Common myeloid progenitor, CD34-positive (primary cell): ENCODE data around the gene CD300E.
A peak's percentile ranks its signal among the peaks of the same experiment; 100 is the strongest.

Source experiments
- CTCF ChIA-PET: fragments of 350-600 bp; sonication (Branson Sonifier 250); formaldehyde crosslinking; loops from one replicate; lab custom pipeline; 2021; ENCODE audit warnings: antibody characterized with exemption; lab: Charles Lee
- POLR2A ChIA-PET: fragments of 350-600 bp; sonication (Branson Sonifier 250); formaldehyde crosslinking; loops from one replicate; lab custom pipeline; 2021; ENCODE audit warnings: antibody characterized with exemption; lab: Charles Lee
- DNase-seq, 3 donors: peaks; one replicate each; pipeline versions ENCODE4 v3.0.0 to v3.0.0-alpha.2; 2013
- H3K27ac ChIP-seq, 2 experiments: 1 replicate in 1 of 2; 2 replicates in 1 of 2; pipeline ENCODE4 v1.7.0; 2013; ENCODE audit warnings: inconsistent platforms in 2 of 2, low read length in 2 of 2, mild to moderate bottlenecking in 2 of 2, low read depth in 1 of 2, moderate library complexity in 1 of 2; ENCODE audit not compliant: severe bottlenecking in 2 of 2, insufficient read depth in 1 of 2, poor library complexity in 1 of 2
- H3K27me3 ChIP-seq, 5 experiments: replicated peaks in 2 of 5; 1 replicate in 3 of 5; 2 replicates in 2 of 5; pipeline versions ENCODE4 v1.6.1 to v1.7.0; 2013; ENCODE audit warnings: low read length in 4 of 5, mild to moderate bottlenecking in 2 of 5, moderate library complexity in 2 of 5, inconsistent platforms in 1 of 5; ENCODE audit not compliant: insufficient read depth in 5 of 5, control insufficient read depth in 4 of 5
- H3K36me3 ChIP-seq, 4 experiments: 1 replicate in 2 of 4; 2 replicates in 2 of 4; pipeline versions ENCODE4 v1.6.1 to v1.7.0; 2013; ENCODE audit warnings: low read length in 3 of 4, control low read depth in 1 of 4, mild to moderate bottlenecking in 1 of 4; ENCODE audit not compliant: control insufficient read depth in 4 of 4, insufficient read depth in 4 of 4
- H3K4me1 ChIP-seq, 4 experiments: 1 replicate in 3 of 4; 2 replicates in 1 of 4; pipeline versions ENCODE4 v1.6.1 to v1.7.1; 2013; ENCODE audit warnings: low read length in 3 of 4, mild to moderate bottlenecking in 3 of 4, control low read depth in 1 of 4, inconsistent platforms in 1 of 4, moderate library complexity in 1 of 4; ENCODE audit not compliant: control insufficient read depth in 4 of 4, insufficient read depth in 4 of 4; ENCODE audit errors: control extremely low read depth in 1 of 4
- H3K4me3 ChIP-seq, 7 experiments: 1 replicate in 4 of 7; 2 replicates in 3 of 7; pipeline versions ENCODE4 v1.5.1 to v1.7.0; 2013; ENCODE audit warnings: mild to moderate bottlenecking in 7 of 7, low read length in 6 of 7, moderate library complexity in 6 of 7, inconsistent platforms in 2 of 7, low read depth in 2 of 7, control low read depth in 1 of 7; ENCODE audit not compliant: insufficient read depth in 4 of 7, control insufficient read depth in 1 of 7; ENCODE audit errors: extremely low read depth in 1 of 7
- H3K9me3 ChIP-seq, 5 experiments: 1 replicate in 4 of 5; 2 replicates in 1 of 5; pipeline versions ENCODE4 v1.6.1 to v1.7.1; 2013; ENCODE audit warnings: low read length in 4 of 5, mild to moderate bottlenecking in 2 of 5, inconsistent platforms in 1 of 5, low read depth in 1 of 5, moderate library complexity in 1 of 5; ENCODE audit not compliant: control insufficient read depth in 4 of 5, insufficient read depth in 2 of 5; ENCODE audit errors: control extremely low read depth in 1 of 5
- WGBS: methylation state at CpG from one replicate; pipeline ENCODE4 v1.1.5; 2013; ENCODE audit not compliant: insufficient coverage; 5-methylcytosine and 5-hydroxymethylcytosine counted together

Gene CD300E

GRCh38 chr17:74654742-74655141 is 31.2 kb upstream of the CD300E start:
- no peak overlapping the region for H3K27ac ChIP-seq
- no peaks in the 10 kb centered on the region for H3K9me3 ChIP-seq
- H3K27me3 ChIP-seq: peaks cover 0 to 9% (median 4%) of the 10 kb centered on the region in 5 experiments
- WGBS: 100% methylated on average over 3 of the region's 5 CpGs
- ChIA-PET CTCF (interaction anchor here (1.0 to 6.5 kb wide), 6 partner anchors 26 to 117 kb away, joined by 3 to 151 read pairs (median 13); partner anchors contain the start of genes CD300H and RAB37), POLR2A (interaction anchor here (3.9 kb wide), 1 partner anchor 82 kb away, joined by 23 read pairs; the partner anchor contains the start of gene RAB37)
- no peak overlapping the region for H3K4me3 ChIP-seq
- peaks cover 0 to 6% (median 3%) of the 10 kb centered on the region in 4 experiments for H3K4me1 ChIP-seq
- H3K36me3 ChIP-seq: no peaks in the 10 kb centered on the region
- DNase-seq: no peak

GRCh38 chr17:74652020-74652419 is 28.5 kb upstream of the CD300E start:
- Histone ChIP-seq H3K4me1 (no peaks in the 10 kb centered on the region), H3K27ac (no peak overlapping the region), H3K27me3 (peaks cover 0 to 15% (median 4%) of the 10 kb centered on the region in 5 experiments), H3K36me3 (no peaks in the 10 kb centered on the region), H3K4me3 (no peak overlapping the region), H3K9me3 (no peaks in the 10 kb centered on the region)
- POLR2A ChIA-PET: no interaction called here
- 100% methylated on average over 2 of the region's 3 CpGs for WGBS
- CTCF ChIA-PET: interaction anchor here (1.2 to 1.4 kb wide), 4 partner anchors 27 to 108 kb away, joined by 3 to 5 read pairs (median 4); partner anchors contain the start of gene RAB37
- DNase-seq: no peak

- ChIA-PET CTCF (interaction anchor here (3.3 kb wide), 2 partner anchors 7 to 84 kb away, joined by 14 to 20 read pairs; no protein-coding TSS in a partner anchor), POLR2A (interaction anchor here (0.6 kb wide), 1 partner anchor 25 kb away, joined by 3 read pairs; no protein-coding TSS in a partner anchor)
- H3K4me3 ChIP-seq: no peak overlapping the region
- 93% methylated on average over 6 of the region's 6 CpGs for WGBS
- H3K27ac ChIP-seq: no peak overlapping the region
- H3K9me3 ChIP-seq: no peaks in the 10 kb centered on the region
- no peak for DNase-seq
- H3K4me1 ChIP-seq: peaks cover 0 to 2% (median 0%) of the 10 kb centered on the region in 4 experiments
- H3K27me3 ChIP-seq: peaks cover 0 to 18% (median 4%) of the 10 kb centered on the region in 5 experiments
- no peaks in the 10 kb centered on the region for H3K36me3 ChIP-seq
Measured at GRCh38 chr17:74649909-74650308, 26.4 kb upstream of the CD300E start.

GRCh38 chr17:74647871-74648672 is 24.5 kb upstream of the CD300E start:
- ChIA-PET POLR2A (no interaction called here), CTCF (interaction anchor here (1.0 to 3.3 kb wide), 17 partner anchors 8 to 290 kb away, joined by 3 to 20 read pairs (median 4); partner anchors contain the start of genes CD300LD and RAB37)
- H3K4me3 ChIP-seq: no peak overlapping the region
- 96% methylated on average over 5 of the region's 9 CpGs for WGBS
- no peak overlapping the region for H3K27ac ChIP-seq
- no peaks in the 10 kb centered on the region for H3K9me3 ChIP-seq
- peaks cover 0 to 2% (median 0%) of the 10 kb centered on the region in 4 experiments for H3K4me1 ChIP-seq
- H3K36me3 ChIP-seq: no peaks in the 10 kb centered on the region
- no peak for DNase-seq
- peaks cover 0 to 27% (median 12%) of the 10 kb centered on the region in 5 experiments for H3K27me3 ChIP-seq

- no peak overlapping the region for H3K27ac ChIP-seq
- no peaks in the 10 kb centered on the region for H3K9me3 ChIP-seq
- H3K4me3 ChIP-seq: no peak overlapping the region
- peaks cover 0 to 24% (median 7%) of the 10 kb centered on the region in 5 experiments for H3K27me3 ChIP-seq
- ChIA-PET POLR2A (no interaction called here), CTCF (interaction anchor here (1.1 kb wide), 1 partner anchor 29 kb away, joined by 3 read pairs; no protein-coding TSS in a partner anchor)
- H3K36me3 ChIP-seq: no peaks in the 10 kb centered on the region
- H3K4me1 ChIP-seq: peaks cover 10 to 21% (median 14%) of the 10 kb centered on the region in 4 experiments
- DNase-seq: peak; percentile 63 to 78 (median 75)
- WGBS: 31% methylated on average over 3 of the region's 3 CpGs
Measured at GRCh38 chr17:74646231-74646630, 22.7 kb upstream of the CD300E start.

- peaks cover 0 to 22% (median 7%) of the 10 kb centered on the region in 5 experiments for H3K27me3 ChIP-seq
- no peaks in the 10 kb centered on the region for H3K9me3 ChIP-seq
- 95% methylated on average over 2 of the region's 2 CpGs for WGBS
- no peaks in the 10 kb centered on the region for H3K36me3 ChIP-seq
- no peak overlapping the region for H3K4me3 ChIP-seq
- DNase-seq: no peak
- H3K4me1 ChIP-seq: peaks cover 15 to 33% (median 26%) of the 10 kb centered on the region in 4 experiments
- H3K27ac ChIP-seq: no peak overlapping the region
- ChIA-PET POLR2A (no interaction called here), CTCF (interaction anchor here (0.8 to 1.8 kb wide), 10 partner anchors 11 to 93 kb away, joined by 3 to 5 read pairs (median 4); partner anchors contain the start of gene CD300E)
Measured at GRCh38 chr17:74645010-74645409, 21.5 kb upstream of the CD300E start.
